ENCODE data around the gene TENM3. TPM values are rescaled to one million over a fixed set of nuclear protein-coding genes. Genes with fewer than 3 reads are reported as not detected.

The TENM3 gene
- total and polyA plus RNA-seq, 10 of the 15 experiments (the other 5 are each of a cell fraction or from before 2014, with no cell fraction given), result 0.01 to 1.7 (median 0.08) TPM; not detected in 2

DNA sequence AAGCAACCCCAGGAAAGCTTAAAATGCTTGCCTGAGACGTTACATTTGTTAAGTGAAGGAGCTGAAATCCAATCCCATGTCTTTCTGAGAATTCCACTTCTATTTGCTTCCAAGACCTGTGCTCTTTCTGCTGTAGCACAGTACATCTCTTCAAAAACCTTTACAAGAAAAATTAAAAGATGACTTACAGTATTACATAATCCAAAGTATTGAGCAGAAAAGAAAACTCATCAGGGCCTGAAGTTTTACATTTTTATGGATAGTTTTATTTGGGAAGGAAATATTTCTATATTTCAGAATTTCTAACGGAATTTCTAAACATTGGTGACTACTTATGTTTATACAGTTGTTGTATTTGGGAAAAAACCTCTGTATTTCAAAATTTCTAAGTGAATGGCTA lies 276.3 kb downstream of the TENM3 start:
- in situ Hi-C loops (cut with MboI), result no loop called here
- 0% methylated on average over 2 of the region's 2 CpGs for WGBS (ENCODE audit: insufficient coverage, insufficient replicate concordance, low lambda C conversion rate, missing lambda C conversion rate)

More for the DNA sequence above, 276.3 kb downstream of the TENM3 start:
- FAIRE-seq, result no peak
- no peak for TF ChIP-seq RFX5 (IDR thresholded peaks at IDR 0.05; ENCODE audit: low read depth, low read length)
- TF ChIP-seq SUPT20H (IDR thresholded peaks at IDR 0.05; ENCODE audit: borderline replicate concordance, control insufficient read depth, low read depth, low read length), result no peak
- no peak for TF ChIP-seq CTCF (IDR thresholded peaks at IDR 0.05 in 2 of 3, conservative IDR thresholded peaks at IDR 0.05 in 1 of 3; ENCODE audit: control insufficient read depth in 2 of 3, extremely low read depth in 1 of 3, insufficient read depth in 1 of 3, low read depth in 3 of 3, low read length in 3 of 3)
- TF ChIP-seq LARP7 (IDR thresholded peaks at IDR 0.05), result no peak
- no peak for TF ChIP-seq ESRRA (IDR thresholded peaks at IDR 0.05; ENCODE audit: low read length)
- H3K9me3 ChIP-seq (replicated peaks; ENCODE audit: control insufficient read depth, insufficient read depth, low read length), result no peaks in the 10 kb centered on the region
- H3K4me1 ChIP-seq (ENCODE audit: control insufficient read depth, insufficient read depth, low read length), result no peaks in the 10 kb centered on the region
- BruUV-seq (replicated peaks), result no TSS peak
- no peak overlapping the region for H3K4me2 ChIP-seq (ENCODE audit: control insufficient read depth, insufficient read depth)
- intact Hi-C loops (cut with micrococcal nuclease; ENCODE audit: unreplicated experiment), result no loop called here
- ChIA-PET POLR2A (no interaction called here), RAD21 (ENCODE audit: unreplicated experiment) (no interaction called here), CTCF (interaction anchor here (1.5 kb wide), 1 partner anchor 9 kb away, joined by 5 read pairs; no protein-coding TSS in a partner anchor), SMC1A (ENCODE audit: uncharacterized antibody, unreplicated experiment) (interaction anchor here (0.9 to 1.5 kb wide), 3 partner anchors 13 to 28 kb away, joined by 3 to 5 read pairs (median 4); no protein-coding TSS in a partner anchor)
- no peak overlapping the region for H3K27ac ChIP-seq (ENCODE audit: control insufficient read depth, insufficient read depth)
- no peaks in the 10 kb centered on the region for H4K20me1 ChIP-seq (ENCODE audit: control insufficient read depth, insufficient read depth)
- no peak overlapping the region for H3K9ac ChIP-seq (ENCODE audit: control insufficient read depth, insufficient read depth, low read length)
- H2AFZ ChIP-seq (ENCODE audit: control insufficient read depth, low read depth, low read length), result no peak overlapping the region
- H3K36me3 ChIP-seq (ENCODE audit: control insufficient read depth in 2 of 2, insufficient read depth in 2 of 2, low read length in 1 of 2), result no peaks in the 10 kb centered on the region
- no peak for DNase-seq (ENCODE audit: low read depth, low spot score)
- no peak for ATAC-seq
- no peaks in the 10 kb centered on the region for H3K79me2 ChIP-seq (ENCODE audit: control insufficient read depth, insufficient read depth, low read length)
- H3K27me3 ChIP-seq (replicated peaks in 1 of 2; ENCODE audit: control insufficient read depth in 2 of 2, insufficient read depth in 2 of 2, low read length in 1 of 2), result peaks cover 0 to 2% of the 10 kb centered on the region in 2 experiments; a peak in 1 of 4 replicates
- no peak overlapping the region for H3K4me3 ChIP-seq

Data from GM12878 (cell line).